OCI-LY7 (cell line): ENCODE results near the gene AGBL4. TPM values are rescaled to one million over a fixed set of nuclear protein-coding genes. Genes with fewer than 3 reads are reported as not detected.

Experiments used
- BruUV-seq: library from RNA; stranded (reverse); fragments of 400-500 nt; replicated peaks from 2 replicates; lab custom pipeline; 2021; lab: Mats Ljungman, UMichigan
- CTCF ChIA-PET: fragments of 300-600 bp; sonication (Branson Sonifier 250); formaldehyde crosslinking; loops from one replicate; lab custom pipeline; 2022; ENCODE audit warnings: antibody characterized with exemption; ENCODE audit not compliant: unreplicated experiment; lab: Charles Lee
- POLR2A ChIA-PET: fragments of 300-600 bp; sonication (Branson Sonifier 250); formaldehyde crosslinking; loops from one replicate; lab custom pipeline; 2022; ENCODE audit warnings: antibody characterized with exemption; lab: Charles Lee
- DNase-seq: peaks from one replicate; pipeline ENCODE4 v3.0.0-alpha.2; 2015; ENCODE audit warnings: low spot score
- H2AFZ ChIP-seq: fragments of 200-600 bp; sonication (generic), shearing (Covaris generic); 2 replicates; pipeline ENCODE4 v1.6.1; 2014; ENCODE audit warnings: mild to moderate bottlenecking, antibody characterized with exemption, low read length, moderate library complexity
- H3K27ac ChIP-seq: fragments of 200-600 bp; sonication (generic); 2 replicates; pipeline ENCODE4 v1.5.1; 2014; ENCODE audit warnings: mixed run types, low read depth, mild to moderate bottlenecking, moderate library complexity, low read length, inconsistent platforms; ENCODE audit not compliant: poor library complexity, severe bottlenecking
- H3K36me3 ChIP-seq: fragments of 200-600 bp; sonication (generic); 2 replicates; pipeline ENCODE4 v1.6.1; 2014; ENCODE audit warnings: mild to moderate bottlenecking, antibody characterized with exemption, low read length, moderate library complexity, mixed read lengths; ENCODE audit not compliant: insufficient read depth
- H3K4me1 ChIP-seq: fragments of 200-600 bp; sonication (generic); 2 replicates; pipeline ENCODE4 v1.5.1; 2014; ENCODE audit warnings: mild to moderate bottlenecking, low read length; ENCODE audit not compliant: insufficient read depth, poor library complexity, severe bottlenecking
- H3K4me2 ChIP-seq: fragments of 200-600 bp; sonication (generic); 2 replicates; pipeline ENCODE4 v1.6.1; 2014; ENCODE audit warnings: mild to moderate bottlenecking, low read length
- H3K4me3 ChIP-seq: fragments of 200-600 bp; sonication (generic); 2 replicates; pipeline ENCODE4 v1.5.1; 2014; ENCODE audit warnings: mild to moderate bottlenecking, low read depth, low read length; ENCODE audit not compliant: poor library complexity, severe bottlenecking
- H3K79me2 ChIP-seq: fragments of 200-600 bp; sonication (generic); 2 replicates; pipeline ENCODE4 v1.6.1; 2016; ENCODE audit warnings: low read depth, mild to moderate bottlenecking, low read length, moderate library complexity, mixed read lengths; ENCODE audit not compliant: insufficient read depth
- H3K9me2 ChIP-seq: fragments of 200-600 bp; sonication (generic); 2 replicates; pipeline ENCODE4 v1.6.1; 2016; ENCODE audit warnings: mild to moderate bottlenecking, low read length, mixed read lengths; ENCODE audit not compliant: insufficient read depth
- H3K9me3 ChIP-seq: fragments of 200-600 bp; sonication (generic); 2 replicates; pipeline ENCODE4 v1.6.1; 2014; ENCODE audit warnings: mild to moderate bottlenecking, mixed run types, low read length, mixed read lengths
- H4K20me1 ChIP-seq: fragments of 200-600 bp; sonication (generic); 2 replicates; pipeline ENCODE4 v1.6.1; 2014; ENCODE audit warnings: mild to moderate bottlenecking, antibody characterized with exemption, low read length, moderate library complexity, mixed read lengths; ENCODE audit not compliant: insufficient read depth
- CTCF ChIP-seq: fragments of 200-600 bp; sonication (generic); conservative IDR thresholded peaks from 2 replicates; pipeline ENCODE4 v1.5.1; 2014; ENCODE audit warnings: mild to moderate bottlenecking, antibody characterized with exemption, low read length, moderate library complexity, mixed read lengths
- EZH2phosphoT487 ChIP-seq: fragments of 200-600 bp; sonication (generic); IDR thresholded peaks from 2 replicates; pipeline ENCODE4 v1.6.1; 2018; ENCODE audit warnings: low read depth, borderline replicate concordance, mild to moderate bottlenecking, mixed run types, antibody characterized with exemption, low read length, moderate library complexity, mixed read lengths
- intact Hi-C: fragments of 100-400 bp; cut with micrococcal nuclease; formaldehyde crosslinking; loops from one replicate; pipeline ENCODE4 v1.10.0; 2022; ENCODE audit not compliant: unreplicated experiment
- total RNA-seq, 2 experiments: library from RNA; depleted of rRNA in 1 of 2; stranded (reverse); fragments of >200 nt in 1 of 2; shearing (Covaris generic) in 1 of 2; gene quantifications; 2 replicates each; pipeline ENCODE4 v1.2.3, GENCODE V29; 2014 to 2022

Gene AGBL4
- total RNA-seq, 2 experiments from 2014 or later, result not detected

- no peak overlapping the region for H3K27ac ChIP-seq
- no peak overlapping the region for H3K4me2 ChIP-seq
- H3K36me3 ChIP-seq, result no peaks in the 10 kb centered on the region
- no peaks in the 10 kb centered on the region for H3K4me1 ChIP-seq
- H3K4me3 ChIP-seq, result no peak overlapping the region
- intact Hi-C loops, result no loop called here
- H3K9me3 ChIP-seq, result no peaks in the 10 kb centered on the region
- H3K79me2 ChIP-seq, result no peaks in the 10 kb centered on the region
- H2AFZ ChIP-seq, result no peak overlapping the region
- ChIA-PET CTCF (no interaction called here), POLR2A (interaction anchor here (0.8 kb wide), 1 partner anchor 19 kb away, joined by 3 read pairs; no protein-coding TSS in a partner anchor)
- no peaks in the 10 kb centered on the region for H4K20me1 ChIP-seq
- H3K9me2 ChIP-seq, result no peaks in the 10 kb centered on the region
- TF ChIP-seq CTCF, result no peak
- no peak for TF ChIP-seq EZH2phosphoT487
- no TSS peak for BruUV-seq
- no peak for DNase-seq
These were observed 975.6 kb downstream of the AGBL4 start for GRCh38 chr1:49048188-49048587.

GRCh38 chr1:49046305-49046704 is 977.4 kb downstream of the AGBL4 start:
- intact Hi-C loops, result no loop called here
- DNase-seq, result no peak
- no peaks in the 10 kb centered on the region for H3K79me2 ChIP-seq
- ChIA-PET POLR2A (no interaction called here), CTCF (no interaction called here)
- TF ChIP-seq EZH2phosphoT487, result no peak
- TF ChIP-seq CTCF, result no peak
- H3K9me2 ChIP-seq, result no peaks in the 10 kb centered on the region
- no peaks in the 10 kb centered on the region for H3K36me3 ChIP-seq
- no peak overlapping the region for H3K4me3 ChIP-seq
- no peak overlapping the region for H2AFZ ChIP-seq
- no TSS peak for BruUV-seq
- no peaks in the 10 kb centered on the region for H4K20me1 ChIP-seq
- no peaks in the 10 kb centered on the region for H3K4me1 ChIP-seq
- no peak overlapping the region for H3K27ac ChIP-seq
- no peak overlapping the region for H3K4me2 ChIP-seq
- no peaks in the 10 kb centered on the region for H3K9me3 ChIP-seq

- Histone ChIP-seq H3K36me3 (no peaks in the 10 kb centered on the region), H3K9me3 (no peaks in the 10 kb centered on the region), H3K4me2 (no peak overlapping the region), H3K4me3 (no peak overlapping the region), H3K9me2 (no peaks in the 10 kb centered on the region), H3K4me1 (no peaks in the 10 kb centered on the region), H3K79me2 (no peaks in the 10 kb centered on the region), H4K20me1 (no peaks in the 10 kb centered on the region), H3K27ac (no peak overlapping the region), H2AFZ (no peak overlapping the region)
- DNase-seq, result no peak
- ChIA-PET POLR2A (no interaction called here), CTCF (no interaction called here)
- intact Hi-C loops, result no loop called here
- BruUV-seq, result no TSS peak
- TF ChIP-seq CTCF, result no peak
- TF ChIP-seq EZH2phosphoT487, result no peak
These were observed 978.4 kb downstream of the AGBL4 start for GRCh38 chr1:49045371-49045770.
